ENCODE measurements around the gene NFATC3. TPM values are rescaled to one million over a fixed set of nuclear protein-coding genes. Genes with fewer than 3 reads are reported as not detected.

NFATC3 gene
- total and polyA plus RNA-seq, 4 donors = 13.5 to 69.6 (median 35.7) TPM

DNA sequence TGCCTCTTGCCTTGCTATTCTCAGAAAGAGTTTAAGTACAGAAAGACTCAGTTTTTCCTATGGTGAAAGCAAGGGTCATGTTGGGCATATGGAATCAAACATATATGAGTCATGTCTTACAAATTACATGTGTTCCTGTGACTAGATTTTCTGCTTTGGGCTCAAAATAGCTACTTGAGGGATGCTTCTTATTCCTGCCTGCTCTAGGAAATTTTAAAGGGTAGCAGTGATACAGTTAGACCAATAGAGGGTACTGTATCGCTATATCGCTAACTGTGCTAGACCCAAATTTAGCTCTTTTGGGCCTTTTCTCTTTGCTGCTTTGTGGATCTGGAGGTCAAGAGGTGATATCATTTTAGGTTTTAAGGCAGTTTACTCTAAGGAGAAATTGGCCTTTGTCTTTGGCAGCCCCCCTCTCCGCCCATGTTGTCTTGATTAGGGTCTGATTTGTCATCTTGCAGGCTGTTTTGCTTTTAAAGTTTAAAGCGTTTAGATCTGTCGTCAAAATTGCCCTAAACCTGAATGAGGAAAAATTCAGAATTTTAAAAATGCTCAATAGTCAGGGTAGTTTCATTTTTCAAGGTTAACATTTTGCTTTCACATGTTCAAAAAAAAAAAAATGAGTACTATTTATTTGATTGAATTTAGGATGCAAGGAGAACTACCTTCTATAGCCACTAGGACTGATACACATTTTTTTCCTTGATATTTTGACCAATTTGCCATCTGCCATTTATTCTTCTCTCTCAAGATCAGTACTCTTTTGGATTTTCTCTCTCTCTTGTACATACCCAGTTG lies 8.8 kb downstream of the NFATC3 start:
- H3K4me1 ChIP-seq (ENCODE audit: control insufficient read depth in 5 of 5, insufficient read depth in 5 of 5, low read length in 5 of 5) = peaks cover 1 to 23% (median 9%) of the 10 kb centered on the region in 5 donors
- 88 to 92% methylated on average over 5 of the region's 5 CpGs for WGBS, 2 donors
- H3K4me3 ChIP-seq = no peak overlapping the region
- H3K36me3 ChIP-seq (ENCODE audit: control insufficient read depth in 4 of 4, insufficient read depth in 4 of 4, low read length in 4 of 4) = no peaks in the 10 kb centered on the region
- H3K27me3 ChIP-seq (ENCODE audit: control insufficient read depth in 3 of 3, insufficient read depth in 3 of 3, low read length in 2 of 3) = no peaks in the 10 kb centered on the region
- H3K27ac ChIP-seq (ENCODE audit: low read depth in 1 of 2, low read length in 1 of 2) = no peak overlapping the region
- DNase-seq (peak in 1 of 3 donors; percentile 33), ATAC-seq (ENCODE audit: insufficient read depth, low FRiP score) (no peak)
- peak; percentile 12 for TF ChIP-seq CTCF (IDR thresholded peaks at IDR 0.05; ENCODE audit: control extremely low read depth, extremely low read depth)
- H3K9me3 ChIP-seq (ENCODE audit: control insufficient read depth in 4 of 4, insufficient read depth in 3 of 4, low read length in 3 of 4) = no peaks in the 10 kb centered on the region
- peak overlapping the region in 1 of 2 donors; percentile 4 for H3K9ac ChIP-seq (ENCODE audit: insufficient read depth in 1 of 2, low read length in 2 of 2)

DNA sequence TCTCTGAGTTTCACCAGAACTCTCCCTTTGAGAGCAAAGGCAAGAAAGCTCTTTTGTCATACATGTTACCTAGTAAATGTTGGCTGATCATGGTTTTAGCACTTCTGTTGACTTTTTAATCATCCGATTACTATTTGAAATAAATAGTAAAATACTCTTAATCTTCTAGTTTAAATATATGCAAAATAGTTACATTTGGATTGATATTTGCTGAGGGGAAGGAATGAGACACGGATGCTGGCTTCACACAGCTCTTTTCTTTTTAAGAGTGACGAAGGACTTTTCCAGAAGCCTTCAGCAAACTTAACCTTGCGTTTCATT lies 9.4 kb downstream of the NFATC3 start:
- DNase-seq (no peak), ATAC-seq (ENCODE audit: insufficient read depth, low FRiP score) (no peak)
- Histone ChIP-seq H3K9me3 (ENCODE audit: control insufficient read depth in 4 of 4, insufficient read depth in 3 of 4, low read length in 3 of 4) (no peaks in the 10 kb centered on the region), H3K27ac (ENCODE audit: low read depth in 1 of 2, low read length in 1 of 2) (no peak overlapping the region), H3K36me3 (ENCODE audit: control insufficient read depth in 4 of 4, insufficient read depth in 4 of 4, low read length in 4 of 4) (no peaks in the 10 kb centered on the region), H3K27me3 (ENCODE audit: control insufficient read depth in 3 of 3, insufficient read depth in 3 of 3, low read length in 2 of 3) (no peaks in the 10 kb centered on the region), H3K4me1 (ENCODE audit: control insufficient read depth in 5 of 5, insufficient read depth in 5 of 5, low read length in 5 of 5) (peaks cover 1 to 23% (median 9%) of the 10 kb centered on the region in 5 donors), H3K4me3 (no peak overlapping the region), H3K9ac (ENCODE audit: insufficient read depth in 1 of 2, low read length in 2 of 2) (no peak overlapping the region)
- no peak for TF ChIP-seq CTCF (IDR thresholded peaks at IDR 0.05; ENCODE audit: control extremely low read depth, extremely low read depth)
- WGBS, 2 donors = 85 to 90% methylated on average over 4 of the region's 4 CpGs

DNA sequence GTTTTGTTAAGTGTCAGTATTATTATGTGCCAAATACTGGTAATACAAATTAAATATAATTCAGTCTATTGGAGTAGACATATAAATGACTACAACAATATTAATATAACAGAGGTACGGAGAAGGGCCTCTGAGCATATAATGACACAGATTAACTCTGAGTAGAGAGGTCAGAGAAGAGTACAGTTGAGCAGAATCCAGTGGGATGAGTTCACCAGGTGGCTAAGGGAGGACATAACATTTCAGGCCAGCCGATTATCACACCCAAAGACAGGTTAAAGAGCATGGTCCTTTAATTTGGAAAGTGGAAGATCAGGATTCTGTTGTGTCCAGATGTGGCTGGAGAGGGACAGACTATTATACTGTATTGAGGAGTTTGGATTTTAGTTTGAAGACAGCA lies 11.3 kb downstream of the NFATC3 start:
- Histone ChIP-seq H3K27ac (ENCODE audit: low read depth in 1 of 2, low read length in 1 of 2) (no peak overlapping the region), H3K4me1 (ENCODE audit: control insufficient read depth in 5 of 5, insufficient read depth in 5 of 5, low read length in 5 of 5) (peaks cover 0 to 23% (median 4%) of the 10 kb centered on the region in 5 donors), H3K36me3 (ENCODE audit: control insufficient read depth in 4 of 4, insufficient read depth in 4 of 4, low read length in 4 of 4) (no peaks in the 10 kb centered on the region), H3K9me3 (ENCODE audit: control insufficient read depth in 4 of 4, insufficient read depth in 3 of 4, low read length in 3 of 4) (no peaks in the 10 kb centered on the region), H3K27me3 (ENCODE audit: control insufficient read depth in 3 of 3, insufficient read depth in 3 of 3, low read length in 2 of 3) (no peaks in the 10 kb centered on the region), H3K4me3 (no peak overlapping the region), H3K9ac (ENCODE audit: insufficient read depth in 1 of 2, low read length in 2 of 2) (no peak overlapping the region)
- no peak for ATAC-seq (ENCODE audit: insufficient read depth, low FRiP score)
- 94 to 97% methylated on average over 2 of the region's 2 CpGs for WGBS, 2 donors
- no peak for TF ChIP-seq CTCF (IDR thresholded peaks at IDR 0.05; ENCODE audit: control extremely low read depth, extremely low read depth)
- no peak for DNase-seq

- no peak for ATAC-seq (ENCODE audit: insufficient read depth, low FRiP score)
- no peak overlapping the region for H3K9ac ChIP-seq (ENCODE audit: insufficient read depth in 1 of 2, low read length in 2 of 2)
- DNase-seq = no peak
- H3K27ac ChIP-seq (ENCODE audit: low read depth in 1 of 2, low read length in 1 of 2) = no peak overlapping the region
- no peaks in the 10 kb centered on the region for H3K9me3 ChIP-seq (ENCODE audit: control insufficient read depth in 4 of 4, insufficient read depth in 3 of 4, low read length in 3 of 4)
- no peaks in the 10 kb centered on the region for H3K36me3 ChIP-seq (ENCODE audit: control insufficient read depth in 4 of 4, insufficient read depth in 4 of 4, low read length in 4 of 4)
- no peak for TF ChIP-seq CTCF (IDR thresholded peaks at IDR 0.05; ENCODE audit: control extremely low read depth, extremely low read depth)
- peaks cover 0 to 19% (median under 1%) of the 10 kb centered on the region in 5 donors for H3K4me1 ChIP-seq (ENCODE audit: control insufficient read depth in 5 of 5, insufficient read depth in 5 of 5, low read length in 5 of 5)
- H3K27me3 ChIP-seq (ENCODE audit: control insufficient read depth in 3 of 3, insufficient read depth in 3 of 3, low read length in 2 of 3) = no peaks in the 10 kb centered on the region
- H3K4me3 ChIP-seq = no peak overlapping the region
Measured at GRCh38 chr16:68097088-68097487, 11.9 kb downstream of the NFATC3 start.
